ENCODE results near the gene RIF1. TPM values are rescaled to one million over a fixed set of nuclear protein-coding genes. Genes with fewer than 3 reads are reported as not detected.
A peak's percentile ranks its signal among the peaks of the same experiment; 100 is the strongest.

The RIF1 gene, protein sequence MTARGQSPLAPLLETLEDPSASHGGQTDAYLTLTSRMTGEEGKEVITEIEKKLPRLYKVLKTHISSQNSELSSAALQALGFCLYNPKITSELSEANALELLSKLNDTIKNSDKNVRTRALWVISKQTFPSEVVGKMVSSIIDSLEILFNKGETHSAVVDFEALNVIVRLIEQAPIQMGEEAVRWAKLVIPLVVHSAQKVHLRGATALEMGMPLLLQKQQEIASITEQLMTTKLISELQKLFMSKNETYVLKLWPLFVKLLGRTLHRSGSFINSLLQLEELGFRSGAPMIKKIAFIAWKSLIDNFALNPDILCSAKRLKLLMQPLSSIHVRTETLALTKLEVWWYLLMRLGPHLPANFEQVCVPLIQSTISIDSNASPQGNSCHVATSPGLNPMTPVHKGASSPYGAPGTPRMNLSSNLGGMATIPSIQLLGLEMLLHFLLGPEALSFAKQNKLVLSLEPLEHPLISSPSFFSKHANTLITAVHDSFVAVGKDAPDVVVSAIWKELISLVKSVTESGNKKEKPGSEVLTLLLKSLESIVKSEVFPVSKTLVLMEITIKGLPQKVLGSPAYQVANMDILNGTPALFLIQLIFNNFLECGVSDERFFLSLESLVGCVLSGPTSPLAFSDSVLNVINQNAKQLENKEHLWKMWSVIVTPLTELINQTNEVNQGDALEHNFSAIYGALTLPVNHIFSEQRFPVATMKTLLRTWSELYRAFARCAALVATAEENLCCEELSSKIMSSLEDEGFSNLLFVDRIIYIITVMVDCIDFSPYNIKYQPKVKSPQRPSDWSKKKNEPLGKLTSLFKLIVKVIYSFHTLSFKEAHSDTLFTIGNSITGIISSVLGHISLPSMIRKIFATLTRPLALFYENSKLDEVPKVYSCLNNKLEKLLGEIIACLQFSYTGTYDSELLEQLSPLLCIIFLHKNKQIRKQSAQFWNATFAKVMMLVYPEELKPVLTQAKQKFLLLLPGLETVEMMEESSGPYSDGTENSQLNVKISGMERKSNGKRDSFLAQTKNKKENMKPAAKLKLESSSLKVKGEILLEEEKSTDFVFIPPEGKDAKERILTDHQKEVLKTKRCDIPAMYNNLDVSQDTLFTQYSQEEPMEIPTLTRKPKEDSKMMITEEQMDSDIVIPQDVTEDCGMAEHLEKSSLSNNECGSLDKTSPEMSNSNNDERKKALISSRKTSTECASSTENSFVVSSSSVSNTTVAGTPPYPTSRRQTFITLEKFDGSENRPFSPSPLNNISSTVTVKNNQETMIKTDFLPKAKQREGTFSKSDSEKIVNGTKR (N-terminal part only)
- polyA plus RNA-seq (2013): 16.2 TPM in 2 replicates

DNA sequence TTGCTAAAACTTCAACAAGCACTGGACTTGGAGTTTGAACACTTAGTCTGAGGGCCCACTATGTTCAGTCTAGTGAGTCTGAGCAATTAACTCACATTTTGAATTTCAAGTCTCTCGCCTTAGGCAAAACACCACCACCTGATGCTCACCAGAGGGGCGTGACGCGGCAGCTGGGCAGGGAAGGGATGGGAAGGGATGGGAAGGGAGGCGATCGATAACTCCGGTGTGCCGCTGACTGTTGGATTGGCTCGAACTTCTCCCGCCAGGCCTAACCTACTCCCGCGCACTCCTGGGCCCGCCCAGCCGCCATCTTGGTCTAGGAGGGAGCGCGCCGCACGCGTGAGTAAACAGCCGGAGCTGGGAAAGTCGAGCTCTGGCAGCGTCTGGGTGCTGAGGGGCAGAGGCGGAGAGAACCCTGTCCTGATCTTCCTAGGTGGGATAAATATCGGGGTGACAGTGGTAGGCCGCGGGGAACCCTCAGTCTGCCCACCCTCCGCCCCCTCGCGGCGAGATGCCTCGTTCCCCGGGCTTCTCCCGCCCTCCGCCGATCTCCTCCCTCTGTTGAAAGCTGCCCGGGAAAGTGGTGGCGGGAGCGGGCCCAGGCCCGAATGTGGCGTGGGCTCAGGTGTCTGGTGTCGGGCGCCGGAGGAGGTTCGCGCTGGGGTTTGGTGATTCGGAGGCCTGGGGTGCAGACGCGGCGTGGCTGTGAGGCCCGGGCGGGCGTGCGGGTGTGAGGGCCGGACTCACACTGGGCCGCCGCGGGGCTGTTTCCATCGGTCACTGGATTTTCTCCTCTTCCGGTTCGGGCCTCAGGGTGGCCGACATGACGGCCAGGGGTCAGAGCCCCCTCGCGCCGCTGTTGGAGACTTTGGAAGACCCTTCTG lies at the start of gene RIF1:
RIF1 (plus strand) TSS at position 302 of the 884 bp plus-strand sequence; CDS start at position 824, 522 bp downstream.
- peak within 1 kb of the TSS; percentile 92 for H3K4me2 ChIP-seq (ENCODE audit: low read length)
- H3K9me3 ChIP-seq (ENCODE audit: insufficient read depth, low read depth, low read length): no peaks in the 10 kb centered on the region
- H3K4ac ChIP-seq (ENCODE audit: low read depth, low read length): peak within 1 kb of the TSS; percentile 21
- peak within 1 kb of the TSS; percentile 89 for H4K8ac ChIP-seq (ENCODE audit: low read depth, low read length)
- peak within 1 kb of the TSS; percentile 83 for H3K4me3 ChIP-seq (ENCODE audit: low read depth, low read length)
- peak within 1 kb of the TSS; percentile 72 for H3K27ac ChIP-seq (ENCODE audit: low read depth, low read length)
- peaks cover 9% of the 10 kb centered on the region for H3K79me1 ChIP-seq (ENCODE audit: low read length)
- H3K9ac ChIP-seq (ENCODE audit: low read length): peak within 1 kb of the TSS; percentile 86
- H4K12ac ChIP-seq (ENCODE audit: low read depth, low read length): peak within 1 kb of the TSS; percentile 92
- H3K18ac ChIP-seq (ENCODE audit: low read length): peak within 1 kb of the TSS; percentile 82
- peak within 1 kb of the TSS; percentile 87 for H2AFZ ChIP-seq (ENCODE audit: insufficient read depth, low read length, poor library complexity)
- H3K23ac ChIP-seq (ENCODE audit: low read length): no peak within 1 kb of the TSS
- peak within 1 kb of the TSS; percentile 84 for H4K91ac ChIP-seq (ENCODE audit: low read depth, low read length)
- peak within 1 kb of the TSS; percentile 70 for H2BK5ac ChIP-seq (ENCODE audit: low read depth, low read length, poor library complexity)
- DNase-seq: peak; percentile 97 to 99
- H2BK12ac ChIP-seq (ENCODE audit: low read length): no peak within 1 kb of the TSS
- H2AK5ac ChIP-seq (ENCODE audit: low read length): no peak within 1 kb of the TSS
- peak within 1 kb of the TSS; percentile 86 for H3K14ac ChIP-seq (ENCODE audit: low read length)
- H3K36me3 ChIP-seq (ENCODE audit: control insufficient read depth in 1 of 2, insufficient read depth in 2 of 2, low read length in 2 of 2): peaks cover 12 to 15% of the 10 kb centered on the region in 2 experiments
- WGBS (ENCODE audit: extremely low coverage, insufficient coverage, insufficient read length): no CpG with 5 or more reads among the region's 65 CpGs
- H2BK120ac ChIP-seq (ENCODE audit: insufficient read depth, low read length, poor library complexity): peak within 1 kb of the TSS; percentile 70
- no peaks in the 10 kb centered on the region for H3K27me3 ChIP-seq (ENCODE audit: insufficient read depth, low read length)
- no peaks in the 10 kb centered on the region for H3K4me1 ChIP-seq (ENCODE audit: control insufficient read depth in 1 of 2, insufficient read depth in 2 of 2, low read length in 2 of 2)
- peaks cover 9% of the 10 kb centered on the region for H3K79me2 ChIP-seq (ENCODE audit: control insufficient read depth, insufficient read depth, low read length, poor library complexity)

DNA sequence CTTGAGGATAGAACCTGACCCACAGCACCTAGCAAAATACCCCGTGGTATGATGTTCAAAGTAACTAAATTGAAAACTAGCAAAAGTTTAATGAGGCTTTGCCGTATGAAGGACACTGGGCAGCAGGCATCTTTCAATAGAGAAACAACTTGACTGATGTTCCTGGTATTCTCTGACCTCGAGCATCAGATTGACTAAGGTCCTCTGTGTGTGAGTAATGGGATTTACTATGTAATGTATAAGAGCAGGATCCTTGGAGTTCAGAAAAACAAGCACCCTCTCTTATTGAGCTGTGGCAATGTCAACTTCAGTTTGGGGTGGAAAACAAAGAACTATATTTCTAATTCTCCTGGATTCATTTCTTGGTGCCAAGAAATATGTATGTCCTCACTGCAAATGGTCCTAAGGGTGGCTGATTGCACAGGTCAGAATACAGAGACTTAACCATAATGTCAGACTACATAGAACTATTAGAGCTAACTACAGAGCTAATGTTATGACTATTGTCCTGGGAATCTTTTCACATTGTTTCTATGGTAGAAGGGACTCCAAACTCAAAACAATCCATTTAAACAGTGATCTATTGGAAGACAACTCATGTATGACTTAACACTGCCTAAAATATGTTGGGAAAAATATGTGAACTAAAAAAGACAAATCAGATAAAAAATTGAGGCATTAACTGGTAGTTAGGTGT lies 47.9 kb upstream of the RIF1 start:
- Histone ChIP-seq H3K79me2 (ENCODE audit: control insufficient read depth, insufficient read depth, low read length, poor library complexity) (no peaks in the 10 kb centered on the region), H3K27ac (ENCODE audit: low read depth, low read length) (no peak overlapping the region), H3K4me1 (ENCODE audit: control insufficient read depth in 1 of 2, insufficient read depth in 2 of 2, low read length in 2 of 2) (no peaks in the 10 kb centered on the region), H4K8ac (ENCODE audit: low read depth, low read length) (no peak overlapping the region), H3K79me1 (ENCODE audit: low read length) (no peaks in the 10 kb centered on the region), H3K18ac (ENCODE audit: low read length) (no peak overlapping the region), H2BK120ac (ENCODE audit: insufficient read depth, low read length, poor library complexity) (no peak overlapping the region), H3K14ac (ENCODE audit: low read length) (no peak overlapping the region), H3K9me3 (ENCODE audit: insufficient read depth, low read depth, low read length) (no peaks in the 10 kb centered on the region), H3K4me3 (ENCODE audit: low read depth, low read length) (no peak overlapping the region), H3K27me3 (ENCODE audit: insufficient read depth, low read length) (no peaks in the 10 kb centered on the region), H4K91ac (ENCODE audit: low read depth, low read length) (no peak overlapping the region), H3K36me3 (ENCODE audit: control insufficient read depth in 1 of 2, insufficient read depth in 2 of 2, low read length in 2 of 2) (no peaks in the 10 kb centered on the region), H4K12ac (ENCODE audit: low read depth, low read length) (no peak overlapping the region), H2BK5ac (ENCODE audit: low read depth, low read length, poor library complexity) (no peak overlapping the region), H2AK5ac (ENCODE audit: low read length) (no peak overlapping the region), H3K4me2 (ENCODE audit: low read length) (no peak overlapping the region), H2AFZ (ENCODE audit: insufficient read depth, low read length, poor library complexity) (no peak overlapping the region), H3K9ac (ENCODE audit: low read length) (no peak overlapping the region), H2BK12ac (ENCODE audit: low read length) (no peak overlapping the region), H3K4ac (ENCODE audit: low read depth, low read length) (no peak overlapping the region), H3K23ac (ENCODE audit: low read length) (no peak overlapping the region)
- peak; percentile 33 to 81 for DNase-seq
- WGBS (ENCODE audit: extremely low coverage, insufficient coverage, insufficient read length): no CpG with 5 or more reads among the region's 3 CpGs

GRCh38 chr2:151363709-151364108 lies 46.0 kb upstream of the RIF1 start:
- Histone ChIP-seq H3K4me2 (ENCODE audit: low read length) (no peak overlapping the region), H3K9me3 (ENCODE audit: insufficient read depth, low read depth, low read length) (no peaks in the 10 kb centered on the region), H3K4me3 (ENCODE audit: low read depth, low read length) (no peak overlapping the region), H2AFZ (ENCODE audit: insufficient read depth, low read length, poor library complexity) (no peak overlapping the region), H3K36me3 (ENCODE audit: control insufficient read depth in 1 of 2, insufficient read depth in 2 of 2, low read length in 2 of 2) (no peaks in the 10 kb centered on the region), H2BK12ac (ENCODE audit: low read length) (no peak overlapping the region), H3K79me1 (ENCODE audit: low read length) (no peaks in the 10 kb centered on the region), H2AK5ac (ENCODE audit: low read length) (no peak overlapping the region), H4K8ac (ENCODE audit: low read depth, low read length) (no peak overlapping the region), H2BK5ac (ENCODE audit: low read depth, low read length, poor library complexity) (no peak overlapping the region), H3K27me3 (ENCODE audit: insufficient read depth, low read length) (no peaks in the 10 kb centered on the region), H3K79me2 (ENCODE audit: control insufficient read depth, insufficient read depth, low read length, poor library complexity) (no peaks in the 10 kb centered on the region), H3K4me1 (ENCODE audit: control insufficient read depth in 1 of 2, insufficient read depth in 2 of 2, low read length in 2 of 2) (no peaks in the 10 kb centered on the region), H3K23ac (ENCODE audit: low read length) (no peak overlapping the region), H3K14ac (ENCODE audit: low read length) (no peak overlapping the region), H4K91ac (ENCODE audit: low read depth, low read length) (no peak overlapping the region), H3K27ac (ENCODE audit: low read depth, low read length) (no peak overlapping the region), H3K4ac (ENCODE audit: low read depth, low read length) (no peak overlapping the region), H4K12ac (ENCODE audit: low read depth, low read length) (no peak overlapping the region), H3K9ac (ENCODE audit: low read length) (no peak overlapping the region), H2BK120ac (ENCODE audit: insufficient read depth, low read length, poor library complexity) (no peak overlapping the region), H3K18ac (ENCODE audit: low read length) (no peak overlapping the region)
- peak; percentile 27 to 38 for DNase-seq
- WGBS (ENCODE audit: extremely low coverage, insufficient coverage, insufficient read length): no CpG with 5 or more reads among the region's 8 CpGs

Data from trophoblast cell (in vitro differentiated cells and primary cell).